Activated naive CD4-positive, alpha-beta T cell treated with anti-CD3 and anti-CD28 coated beads for 36 hours (primary cell): ENCODE results near the gene KCNAB2. TPM values are rescaled to one million over a fixed set of nuclear protein-coding genes. Genes with fewer than 3 reads are reported as not detected.
A peak's percentile ranks its signal among the peaks of the same experiment; 100 is the strongest.

Experiments used
- CTCF ChIA-PET: fragments of 350-600 bp; sonication (Branson Sonifier 250); formaldehyde crosslinking; loops from one replicate; lab custom pipeline; 2021; ENCODE audit warnings: antibody characterized with exemption; lab: Charles Lee
- DNase-seq: peaks from one replicate; pipeline ENCODE4 v3.0.0-alpha.2; 2020
- H3K27ac Mint-ChIP-seq: one replicate; pipeline ENCODE4 v1.8.0; 2021; ENCODE audit warnings: mild to moderate bottlenecking, mixed read lengths
- H3K27me3 Mint-ChIP-seq: one replicate; pipeline ENCODE4 v1.8.0; 2021; ENCODE audit warnings: low read depth, mixed read lengths
- H3K36me3 Mint-ChIP-seq: one replicate; pipeline ENCODE4 v1.8.0; 2021; ENCODE audit warnings: low read depth, mixed read lengths
- H3K4me1 Mint-ChIP-seq: one replicate; pipeline ENCODE4 v1.8.0; 2021; ENCODE audit warnings: low read depth, mixed read lengths
- H3K4me3 Mint-ChIP-seq: one replicate; pipeline ENCODE4 v1.8.0; 2021; ENCODE audit warnings: mild to moderate bottlenecking, moderate library complexity, mixed read lengths
- H3K9me3 Mint-ChIP-seq: one replicate; pipeline ENCODE4 v1.8.0; 2021; ENCODE audit warnings: mixed read lengths
- intact Hi-C: fragments of 100-400 bp; cut with micrococcal nuclease; formaldehyde crosslinking; loops from one replicate; pipeline ENCODE4 v1.15.1; 2023
- total RNA-seq, 2 experiments: library from RNA; stranded (reverse); gene quantifications; one replicate each; pipeline ENCODE4 v1.2.3, GENCODE V29; 2021

KCNAB2 gene
- total RNA-seq, 2 experiments from 2014 or later: 164 to 166 TPM

GRCh38 chr1:6093071-6093470 lies 47.4 kb downstream of the KCNAB2 start:
- CTCF ChIA-PET: interaction anchor here (0.5 kb wide), 1 partner anchor 8 kb away, joined by 4 read pairs; no protein-coding TSS in a partner anchor
- no peak for DNase-seq
- H3K27ac Mint-ChIP-seq: no peak overlapping the region
- intact Hi-C loops: no loop called here
- no peaks in the 10 kb centered on the region for H3K27me3 Mint-ChIP-seq
- peaks cover 11% of the 10 kb centered on the region for H3K36me3 Mint-ChIP-seq
- no peak overlapping the region for H3K4me3 Mint-ChIP-seq
- no peaks in the 10 kb centered on the region for H3K9me3 Mint-ChIP-seq
- H3K4me1 Mint-ChIP-seq: no peaks in the 10 kb centered on the region

GRCh38 chr1:6093611-6094010 lies 47.9 kb downstream of the KCNAB2 start:
- Mint-ChIP-seq H3K4me3 (no peak overlapping the region), H3K9me3 (no peaks in the 10 kb centered on the region), H3K27me3 (no peaks in the 10 kb centered on the region), H3K36me3 (peaks cover 15% of the 10 kb centered on the region), H3K4me1 (no peaks in the 10 kb centered on the region), H3K27ac (no peak overlapping the region)
- intact Hi-C loops: no loop called here
- CTCF ChIA-PET: interaction anchor here (0.5 kb wide), 1 partner anchor 9 kb away, joined by 4 read pairs; no protein-coding TSS in a partner anchor
- DNase-seq: no peak

GRCh38 chr1:6094246-6094645 lies 48.6 kb downstream of the KCNAB2 start:
- peaks cover 15% of the 10 kb centered on the region for H3K36me3 Mint-ChIP-seq
- no peaks in the 10 kb centered on the region for H3K9me3 Mint-ChIP-seq
- intact Hi-C loops: no loop called here
- DNase-seq: no peak
- no peak overlapping the region for H3K27ac Mint-ChIP-seq
- CTCF ChIA-PET: no interaction called here
- H3K27me3 Mint-ChIP-seq: no peaks in the 10 kb centered on the region
- no peaks in the 10 kb centered on the region for H3K4me1 Mint-ChIP-seq
- H3K4me3 Mint-ChIP-seq: no peak overlapping the region

- Mint-ChIP-seq H3K4me3 (no peak overlapping the region), H3K4me1 (no peaks in the 10 kb centered on the region), H3K27ac (no peak overlapping the region), H3K27me3 (no peaks in the 10 kb centered on the region), H3K36me3 (peaks cover 15% of the 10 kb centered on the region), H3K9me3 (no peaks in the 10 kb centered on the region)
- DNase-seq: no peak
- CTCF ChIA-PET: no interaction called here
- intact Hi-C loops: no loop called here
Measured at GRCh38 chr1:6094801-6095505, 49.3 kb downstream of the KCNAB2 start.

GRCh38 chr1:6095511-6096242 lies 50.0 kb downstream of the KCNAB2 start:
- no peak overlapping the region for H3K27ac Mint-ChIP-seq
- intact Hi-C loops: no loop called here
- H3K9me3 Mint-ChIP-seq: no peaks in the 10 kb centered on the region
- H3K4me3 Mint-ChIP-seq: no peak overlapping the region
- peaks cover 15% of the 10 kb centered on the region for H3K36me3 Mint-ChIP-seq
- H3K27me3 Mint-ChIP-seq: no peaks in the 10 kb centered on the region
- CTCF ChIA-PET: no interaction called here
- no peak for DNase-seq
- H3K4me1 Mint-ChIP-seq: no peaks in the 10 kb centered on the region

- intact Hi-C loops: no loop called here
- CTCF ChIA-PET: no interaction called here
- H3K4me1 Mint-ChIP-seq: no peaks in the 10 kb centered on the region
- H3K9me3 Mint-ChIP-seq: no peaks in the 10 kb centered on the region
- DNase-seq: no peak
- no peak overlapping the region for H3K4me3 Mint-ChIP-seq
- H3K27ac Mint-ChIP-seq: no peak overlapping the region
- no peaks in the 10 kb centered on the region for H3K27me3 Mint-ChIP-seq
- H3K36me3 Mint-ChIP-seq: peaks cover 10% of the 10 kb centered on the region
Measured at GRCh38 chr1:6096243-6097116, 50.8 kb downstream of the KCNAB2 start.

GRCh38 chr1:6097117-6097595 lies 51.5 kb downstream of the KCNAB2 start:
- no peak overlapping the region for H3K4me3 Mint-ChIP-seq
- no peaks in the 10 kb centered on the region for H3K9me3 Mint-ChIP-seq
- H3K36me3 Mint-ChIP-seq: peaks cover 6% of the 10 kb centered on the region
- no peak for DNase-seq
- no peaks in the 10 kb centered on the region for H3K4me1 Mint-ChIP-seq
- intact Hi-C loops: no loop called here
- CTCF ChIA-PET: no interaction called here
- no peak overlapping the region for H3K27ac Mint-ChIP-seq
- H3K27me3 Mint-ChIP-seq: no peaks in the 10 kb centered on the region

- Mint-ChIP-seq H3K36me3 (peaks cover 6% of the 10 kb centered on the region), H3K4me3 (no peak overlapping the region), H3K27ac (no peak overlapping the region), H3K4me1 (no peaks in the 10 kb centered on the region), H3K27me3 (no peaks in the 10 kb centered on the region), H3K9me3 (no peaks in the 10 kb centered on the region)
- intact Hi-C loops: no loop called here
- CTCF ChIA-PET: no interaction called here
- DNase-seq: no peak
Measured at GRCh38 chr1:6097824-6098223, 52.1 kb downstream of the KCNAB2 start.

- H3K9me3 Mint-ChIP-seq: no peaks in the 10 kb centered on the region
- no peak overlapping the region for H3K27ac Mint-ChIP-seq
- H3K36me3 Mint-ChIP-seq: peaks cover 6% of the 10 kb centered on the region
- intact Hi-C loops: no loop called here
- no peaks in the 10 kb centered on the region for H3K27me3 Mint-ChIP-seq
- DNase-seq: no peak
- no peaks in the 10 kb centered on the region for H3K4me1 Mint-ChIP-seq
- CTCF ChIA-PET: no interaction called here
- no peak overlapping the region for H3K4me3 Mint-ChIP-seq
Measured at GRCh38 chr1:6098303-6099215, 52.9 kb downstream of the KCNAB2 start.

GRCh38 chr1:6099297-6099696 lies 53.6 kb downstream of the KCNAB2 start:
- no peak overlapping the region for H3K4me3 Mint-ChIP-seq
- no peaks in the 10 kb centered on the region for H3K9me3 Mint-ChIP-seq
- CTCF ChIA-PET: no interaction called here
- H3K27ac Mint-ChIP-seq: no peak overlapping the region
- DNase-seq: no peak
- peaks cover 4% of the 10 kb centered on the region for H3K36me3 Mint-ChIP-seq
- intact Hi-C loops: no loop called here
- no peaks in the 10 kb centered on the region for H3K27me3 Mint-ChIP-seq
- H3K4me1 Mint-ChIP-seq: no peaks in the 10 kb centered on the region

GRCh38 chr1:6099787-6100765 lies 54.4 kb downstream of the KCNAB2 start:
- peak; percentile 18 for DNase-seq
- CTCF ChIA-PET: interaction anchor here (0.6 to 0.8 kb wide), 2 partner anchors 53 to 171 kb away, joined by 3 read pairs; no protein-coding TSS in a partner anchor
- intact Hi-C loops: no loop called here
- H3K9me3 Mint-ChIP-seq: no peaks in the 10 kb centered on the region
- no peak overlapping the region for H3K4me3 Mint-ChIP-seq
- peaks cover 4% of the 10 kb centered on the region for H3K36me3 Mint-ChIP-seq
- H3K27me3 Mint-ChIP-seq: no peaks in the 10 kb centered on the region
- no peak overlapping the region for H3K27ac Mint-ChIP-seq
- H3K4me1 Mint-ChIP-seq: no peaks in the 10 kb centered on the region
